Measurements from ENCODE around the gene TMEM233.
A peak's percentile ranks its signal among the peaks of the same experiment; 100 is the strongest.

The TMEM233 gene

GRCh38 chr12:119593578-119594398 lies at the start of gene TMEM233:
Gene TMEM233 (plus strand): TSS chr12:119593774. CDS start chr12:119593849, 75 bp downstream.
- peak; percentile 32 for DNase-seq

GRCh38 chr12:119544765-119545625 lies 48.6 kb upstream of the TMEM233 start:
- no peak for DNase-seq

GRCh38 chr12:119546340-119546739 lies 47.2 kb upstream of the TMEM233 start:
- DNase-seq, result no peak

GRCh38 chr12:119547001-119547400 lies 46.6 kb upstream of the TMEM233 start:
- no peak for DNase-seq

GRCh38 chr12:119556854-119557253 lies 36.7 kb upstream of the TMEM233 start:
- DNase-seq, result no peak

- DNase-seq, result no peak
Measured at GRCh38 chr12:119565404-119565803, 28.2 kb upstream of the TMEM233 start.

GRCh38 chr12:119570771-119571170 lies 22.8 kb upstream of the TMEM233 start:
- DNase-seq, result no peak

GRCh38 chr12:119573086-119573485 lies 20.5 kb upstream of the TMEM233 start:
- DNase-seq, result no peak

GRCh38 chr12:119574255-119574654 lies 19.3 kb upstream of the TMEM233 start:
- DNase-seq, result no peak

- DNase-seq, result no peak
Measured at GRCh38 chr12:119576118-119576810, 17.3 kb upstream of the TMEM233 start.

GRCh38 chr12:119576915-119577314 lies 16.7 kb upstream of the TMEM233 start:
- no peak for DNase-seq

GRCh38 chr12:119578112-119578511 lies 15.5 kb upstream of the TMEM233 start:
- DNase-seq, result peak; percentile 25

GRCh38 chr12:119589097-119589496 lies 4.5 kb upstream of the TMEM233 start:
- no peak for DNase-seq

GRCh38 chr12:119589634-119590033 lies 3.9 kb upstream of the TMEM233 start:
- DNase-seq, result no peak

GRCh38 chr12:119592232-119592631 lies 1.3 kb upstream of the TMEM233 start:
- no peak for DNase-seq

GRCh38 chr12:119594399-119594730 lies 791 bp downstream of the TMEM233 start:
- no peak for DNase-seq

GRCh38 chr12:119594772-119595445 lies 1.3 kb downstream of the TMEM233 start:
- DNase-seq, result no peak

GRCh38 chr12:119598159-119598558 lies 4.6 kb downstream of the TMEM233 start:
- no peak for DNase-seq

GRCh38 chr12:119601877-119602733 lies 8.5 kb downstream of the TMEM233 start:
- DNase-seq, result no peak

- no peak for DNase-seq
Measured at GRCh38 chr12:119602734-119603094, 9.1 kb downstream of the TMEM233 start.

GRCh38 chr12:119603767-119604166 lies 10.2 kb downstream of the TMEM233 start:
- DNase-seq, result no peak

- DNase-seq, result no peak
Measured at GRCh38 chr12:119609358-119609757, 15.8 kb downstream of the TMEM233 start.

All from GOT3 (cell line).